K562 (cell line): ENCODE results near the gene NLGN4Y. TPM values are rescaled to one million over a fixed set of nuclear protein-coding genes. Genes with fewer than 3 reads are reported as not detected.

Experiments used
- BCLAF1 ChIP-seq, 2 experiments: fragments of 450-650 bp in 1 of 2; IDR thresholded peaks; 2 replicates each; pipeline ENCODE4 v1.6.1; 2011 to 2017; ENCODE audit warnings: low read depth in 2 of 2, antibody characterized with exemption in 1 of 2, borderline replicate concordance in 1 of 2, low read length in 1 of 2, mild to moderate bottlenecking in 1 of 2, mixed read lengths in 1 of 2; ENCODE audit not compliant: control insufficient read depth in 1 of 2
- polyA plus RNA-seq, 8 experiments: library from polyadenylated mRNA; depleted of rRNA in 4 of 8; stranded (reverse) in 5 of 8; unstranded in 3 of 8; fragments of >200 nt; fragmentation: Nextera tagmentation in 2 of 8; fragmentation: Illumina TruSeq in 1 of 8; extraction: Ambion mirVana in 2 of 8; extraction: Trizol in 1 of 8; gene quantifications; 2 replicates each; pipeline versions ENCODE4 v1.2.1 to v1.2.3, GENCODE V29; 2011 to 2014; ENCODE audit warnings: inconsistent platforms in 1 of 8, missing spikeins in 1 of 8
- total RNA-seq, 7 experiments: library from RNA; depleted of rRNA in 6 of 7; stranded (reverse); fragments of >200 nt in 6 of 7; fragmentation: Illumina TruSeq in 2 of 7; extraction: Trizol in 2 of 7; gene quantifications; 2 replicates each; pipeline versions ENCODE4 v1.2.1 to v1.2.3, GENCODE V29; 2011 to 2021; ENCODE audit warnings: low replicate concordance in 1 of 7
- TF ChIP-seq, protein P1 (sequence below): fragments of 200-600 bp; sonication (generic); IDR thresholded peaks from one replicate; pipeline ENCODE4 v1.6.1; 2012; ENCODE audit warnings: mild to moderate bottlenecking, low read depth, low read length, inconsistent platforms

The NLGN4Y gene
- total and polyA plus RNA-seq, 9 of the 15 experiments (the other 6 are each of a cell fraction or from before 2014, with no cell fraction given), result not detected

GRCh38 chrY:14586725-14587124, 62.4 kb downstream of the NLGN4Y start (continued):
- TF ChIP-seq, protein P1, sequence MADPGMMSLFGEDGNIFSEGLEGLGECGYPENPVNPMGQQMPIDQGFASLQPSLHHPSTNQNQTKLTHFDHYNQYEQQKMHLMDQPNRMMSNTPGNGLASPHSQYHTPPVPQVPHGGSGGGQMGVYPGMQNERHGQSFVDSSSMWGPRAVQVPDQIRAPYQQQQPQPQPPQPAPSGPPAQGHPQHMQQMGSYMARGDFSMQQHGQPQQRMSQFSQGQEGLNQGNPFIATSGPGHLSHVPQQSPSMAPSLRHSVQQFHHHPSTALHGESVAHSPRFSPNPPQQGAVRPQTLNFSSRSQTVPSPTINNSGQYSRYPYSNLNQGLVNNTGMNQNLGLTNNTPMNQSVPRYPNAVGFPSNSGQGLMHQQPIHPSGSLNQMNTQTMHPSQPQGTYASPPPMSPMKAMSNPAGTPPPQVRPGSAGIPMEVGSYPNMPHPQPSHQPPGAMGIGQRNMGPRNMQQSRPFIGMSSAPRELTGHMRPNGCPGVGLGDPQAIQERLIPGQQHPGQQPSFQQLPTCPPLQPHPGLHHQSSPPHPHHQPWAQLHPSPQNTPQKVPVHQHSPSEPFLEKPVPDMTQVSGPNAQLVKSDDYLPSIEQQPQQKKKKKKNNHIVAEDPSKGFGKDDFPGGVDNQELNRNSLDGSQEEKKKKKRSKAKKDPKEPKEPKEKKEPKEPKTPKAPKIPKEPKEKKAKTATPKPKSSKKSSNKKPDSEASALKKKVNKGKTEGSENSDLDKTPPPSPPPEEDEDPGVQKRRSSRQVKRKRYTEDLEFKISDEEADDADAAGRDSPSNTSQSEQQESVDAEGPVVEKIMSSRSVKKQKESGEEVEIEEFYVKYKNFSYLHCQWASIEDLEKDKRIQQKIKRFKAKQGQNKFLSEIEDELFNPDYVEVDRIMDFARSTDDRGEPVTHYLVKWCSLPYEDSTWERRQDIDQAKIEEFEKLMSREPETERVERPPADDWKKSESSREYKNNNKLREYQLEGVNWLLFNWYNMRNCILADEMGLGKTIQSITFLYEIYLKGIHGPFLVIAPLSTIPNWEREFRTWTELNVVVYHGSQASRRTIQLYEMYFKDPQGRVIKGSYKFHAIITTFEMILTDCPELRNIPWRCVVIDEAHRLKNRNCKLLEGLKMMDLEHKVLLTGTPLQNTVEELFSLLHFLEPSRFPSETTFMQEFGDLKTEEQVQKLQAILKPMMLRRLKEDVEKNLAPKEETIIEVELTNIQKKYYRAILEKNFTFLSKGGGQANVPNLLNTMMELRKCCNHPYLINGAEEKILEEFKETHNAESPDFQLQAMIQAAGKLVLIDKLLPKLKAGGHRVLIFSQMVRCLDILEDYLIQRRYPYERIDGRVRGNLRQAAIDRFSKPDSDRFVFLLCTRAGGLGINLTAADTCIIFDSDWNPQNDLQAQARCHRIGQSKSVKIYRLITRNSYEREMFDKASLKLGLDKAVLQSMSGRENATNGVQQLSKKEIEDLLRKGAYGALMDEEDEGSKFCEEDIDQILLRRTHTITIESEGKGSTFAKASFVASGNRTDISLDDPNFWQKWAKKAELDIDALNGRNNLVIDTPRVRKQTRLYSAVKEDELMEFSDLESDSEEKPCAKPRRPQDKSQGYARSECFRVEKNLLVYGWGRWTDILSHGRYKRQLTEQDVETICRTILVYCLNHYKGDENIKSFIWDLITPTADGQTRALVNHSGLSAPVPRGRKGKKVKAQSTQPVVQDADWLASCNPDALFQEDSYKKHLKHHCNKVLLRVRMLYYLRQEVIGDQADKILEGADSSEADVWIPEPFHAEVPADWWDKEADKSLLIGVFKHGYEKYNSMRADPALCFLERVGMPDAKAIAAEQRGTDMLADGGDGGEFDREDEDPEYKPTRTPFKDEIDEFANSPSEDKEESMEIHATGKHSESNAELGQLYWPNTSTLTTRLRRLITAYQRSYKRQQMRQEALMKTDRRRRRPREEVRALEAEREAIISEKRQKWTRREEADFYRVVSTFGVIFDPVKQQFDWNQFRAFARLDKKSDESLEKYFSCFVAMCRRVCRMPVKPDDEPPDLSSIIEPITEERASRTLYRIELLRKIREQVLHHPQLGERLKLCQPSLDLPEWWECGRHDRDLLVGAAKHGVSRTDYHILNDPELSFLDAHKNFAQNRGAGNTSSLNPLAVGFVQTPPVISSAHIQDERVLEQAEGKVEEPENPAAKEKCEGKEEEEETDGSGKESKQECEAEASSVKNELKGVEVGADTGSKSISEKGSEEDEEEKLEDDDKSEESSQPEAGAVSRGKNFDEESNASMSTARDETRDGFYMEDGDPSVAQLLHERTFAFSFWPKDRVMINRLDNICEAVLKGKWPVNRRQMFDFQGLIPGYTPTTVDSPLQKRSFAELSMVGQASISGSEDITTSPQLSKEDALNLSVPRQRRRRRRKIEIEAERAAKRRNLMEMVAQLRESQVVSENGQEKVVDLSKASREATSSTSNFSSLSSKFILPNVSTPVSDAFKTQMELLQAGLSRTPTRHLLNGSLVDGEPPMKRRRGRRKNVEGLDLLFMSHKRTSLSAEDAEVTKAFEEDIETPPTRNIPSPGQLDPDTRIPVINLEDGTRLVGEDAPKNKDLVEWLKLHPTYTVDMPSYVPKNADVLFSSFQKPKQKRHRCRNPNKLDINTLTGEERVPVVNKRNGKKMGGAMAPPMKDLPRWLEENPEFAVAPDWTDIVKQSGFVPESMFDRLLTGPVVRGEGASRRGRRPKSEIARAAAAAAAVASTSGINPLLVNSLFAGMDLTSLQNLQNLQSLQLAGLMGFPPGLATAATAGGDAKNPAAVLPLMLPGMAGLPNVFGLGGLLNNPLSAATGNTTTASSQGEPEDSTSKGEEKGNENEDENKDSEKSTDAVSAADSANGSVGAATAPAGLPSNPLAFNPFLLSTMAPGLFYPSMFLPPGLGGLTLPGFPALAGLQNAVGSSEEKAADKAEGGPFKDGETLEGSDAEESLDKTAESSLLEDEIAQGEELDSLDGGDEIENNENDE, result no peak
- no peak for TF ChIP-seq BCLAF1 (IDR thresholded peaks at IDR 0.05; ENCODE audit: borderline replicate concordance in 1 of 2, control insufficient read depth in 1 of 2, low read depth in 2 of 2, low read length in 1 of 2)
